GM19324 (cell line): ENCODE results near the gene NRIP1.

ENCODE experiments used
- ATAC-seq: cut with Tn5 transposase; IDR thresholded peaks from one replicate; pipeline ENCODE4 v1.9.1; 2021; ENCODE audit warnings: mild to moderate bottlenecking, moderate library complexity; ENCODE audit not compliant: unreplicated experiment, low FRiP score

NRIP1 gene

GRCh38 chr21:15065392-15066122 lies 757 bp upstream of the NRIP1 start:
- ATAC-seq = no peak

- no peak for ATAC-seq
These were observed 805 bp downstream of the NRIP1 start for GRCh38 chr21:15063814-15064575.

GRCh38 chr21:15063081-15063813 lies 1.6 kb downstream of the NRIP1 start:
- ATAC-seq = no peak

- no peak for ATAC-seq
These were observed 2.2 kb downstream of the NRIP1 start for GRCh38 chr21:15062606-15062965.

- no peak for ATAC-seq
These were observed 2.8 kb downstream of the NRIP1 start for GRCh38 chr21:15061747-15062605.

- ATAC-seq = no peak
These were observed 3.5 kb downstream of the NRIP1 start for GRCh38 chr21:15061279-15061678.

GRCh38 chr21:15060543-15061175 lies 4.1 kb downstream of the NRIP1 start:
- no peak for ATAC-seq

GRCh38 chr21:15059397-15059796 lies 5.4 kb downstream of the NRIP1 start:
- ATAC-seq = no peak

GRCh38 chr21:15058854-15059263 lies 5.9 kb downstream of the NRIP1 start:
- ATAC-seq = no peak

GRCh38 chr21:15057285-15057684 lies 7.5 kb downstream of the NRIP1 start:
- ATAC-seq = no peak

GRCh38 chr21:15054606-15055239 lies 10.1 kb downstream of the NRIP1 start:
- ATAC-seq = no peak

- ATAC-seq = no peak
These were observed 10.7 kb downstream of the NRIP1 start for GRCh38 chr21:15054089-15054488.

GRCh38 chr21:15053500-15053899 lies 11.3 kb downstream of the NRIP1 start:
- ATAC-seq = no peak

GRCh38 chr21:15052459-15052763 lies 12.4 kb downstream of the NRIP1 start:
- no peak for ATAC-seq

- no peak for ATAC-seq
These were observed 12.9 kb downstream of the NRIP1 start for GRCh38 chr21:15051644-15052458.

- no peak for ATAC-seq
These were observed 14.0 kb downstream of the NRIP1 start for GRCh38 chr21:15050568-15051377.

- no peak for ATAC-seq
These were observed 19.8 kb downstream of the NRIP1 start for GRCh38 chr21:15045017-15045416.

- ATAC-seq = no peak
These were observed 22.3 kb downstream of the NRIP1 start for GRCh38 chr21:15042531-15042930.
